ENCODE data around the gene DBNL.

- no peak for TF ChIP-seq CTCF (IDR thresholded peaks at IDR 0.05)
- TF ChIP-seq POLR2A (IDR thresholded peaks at IDR 0.05) = no peak
- TF ChIP-seq EP300 (IDR thresholded peaks at IDR 0.05) = no peak
These were observed 36.8 kb downstream of the DBNL start for GRCh38 chr7:44081266-44081748.
